Measurements from ENCODE around the gene UVRAG.
"Not testable (repeated sequence)": the region's sequence is repeated elsewhere in the genome, so short reads cannot be mapped to it uniquely, and the experiment has no call there.

UVRAG gene

GRCh38 chr11:76074148-76075095 is 259.4 kb downstream of the UVRAG start:
- Histone ChIP-seq H3K27ac (no peak overlapping the region), H3K9ac (no peak overlapping the region)

GRCh38 chr11:76075716-76076115 is 260.7 kb downstream of the UVRAG start:
- H3K27me3 ChIP-seq (ENCODE audit: insufficient read depth, low read depth), result no peaks in the 10 kb centered on the region
- no peak overlapping the region for H2AFZ ChIP-seq (ENCODE audit: low read depth)
- no peaks in the 10 kb centered on the region for H3K36me3 ChIP-seq (ENCODE audit: insufficient read depth)
- H3K4me3 ChIP-seq (IDR thresholded peaks at IDR 0.05; ENCODE audit: insufficient read depth, low read depth, low read length), result no peak overlapping the region
- H3K27ac ChIP-seq, result no peak overlapping the region
- no peaks in the 10 kb centered on the region for H3K4me1 ChIP-seq (ENCODE audit: low read depth, poor library complexity, severe bottlenecking)
- no peak overlapping the region for H3K4me2 ChIP-seq
- no peaks in the 10 kb centered on the region for H4K20me1 ChIP-seq (ENCODE audit: insufficient read depth)
- H3K9ac ChIP-seq, result no peak overlapping the region
- no peak for TF ChIP-seq CTCF (conservative IDR thresholded peaks at IDR 0.05; ENCODE audit: low read depth, low read length)
- no peaks in the 10 kb centered on the region for H3K79me2 ChIP-seq (ENCODE audit: insufficient read depth, low read depth)

More at GRCh38 chr11:76074148-76075095, 259.4 kb downstream of the UVRAG start:
- Histone ChIP-seq H3K4me2 (no peak overlapping the region), H2AFZ (ENCODE audit: low read depth) (no peak overlapping the region), H4K20me1 (ENCODE audit: insufficient read depth) (no peaks in the 10 kb centered on the region), H3K27me3 (ENCODE audit: insufficient read depth, low read depth) (no peaks in the 10 kb centered on the region), H3K36me3 (ENCODE audit: insufficient read depth) (no peaks in the 10 kb centered on the region), H3K4me3 (IDR thresholded peaks at IDR 0.05; ENCODE audit: insufficient read depth, low read depth, low read length) (no peak overlapping the region), H3K4me1 (ENCODE audit: low read depth, poor library complexity, severe bottlenecking) (no peaks in the 10 kb centered on the region), H3K79me2 (ENCODE audit: insufficient read depth, low read depth) (no peaks in the 10 kb centered on the region)
- TF ChIP-seq CTCF (conservative IDR thresholded peaks at IDR 0.05; ENCODE audit: low read depth, low read length), result no peak

- not testable (repeated sequence) for H3K4me3 ChIP-seq (IDR thresholded peaks at IDR 0.05; ENCODE audit: insufficient read depth, low read depth, low read length); H3K9ac ChIP-seq; H3K4me2 ChIP-seq; H3K4me1 ChIP-seq (ENCODE audit: low read depth, poor library complexity, severe bottlenecking); H3K79me2 ChIP-seq (ENCODE audit: insufficient read depth, low read depth); H3K27me3 ChIP-seq (ENCODE audit: insufficient read depth, low read depth); H3K27ac ChIP-seq; H3K36me3 ChIP-seq (ENCODE audit: insufficient read depth); H4K20me1 ChIP-seq (ENCODE audit: insufficient read depth); H2AFZ ChIP-seq (ENCODE audit: low read depth)
Observed at GRCh38 chr11:76076253-76076652, 261.2 kb downstream of the UVRAG start.

GRCh38 chr11:76076749-76077148 is 261.7 kb downstream of the UVRAG start:
- Histone ChIP-seq H3K4me3 (IDR thresholded peaks at IDR 0.05; ENCODE audit: insufficient read depth, low read depth, low read length) (no peak overlapping the region), H3K4me2 (no peak overlapping the region), H4K20me1 (ENCODE audit: insufficient read depth) (no peaks in the 10 kb centered on the region), H3K9ac (no peak overlapping the region), H3K36me3 (ENCODE audit: insufficient read depth) (no peaks in the 10 kb centered on the region), H3K4me1 (ENCODE audit: low read depth, poor library complexity, severe bottlenecking) (no peaks in the 10 kb centered on the region), H3K27me3 (ENCODE audit: insufficient read depth, low read depth) (no peaks in the 10 kb centered on the region), H3K27ac (no peak overlapping the region), H2AFZ (ENCODE audit: low read depth) (no peak overlapping the region), H3K79me2 (ENCODE audit: insufficient read depth, low read depth) (no peaks in the 10 kb centered on the region)
- TF ChIP-seq CTCF (conservative IDR thresholded peaks at IDR 0.05; ENCODE audit: low read depth, low read length), result no peak

GRCh38 chr11:76077575-76078150 is 262.7 kb downstream of the UVRAG start:
- Histone ChIP-seq H4K20me1 (ENCODE audit: insufficient read depth) (no peaks in the 10 kb centered on the region), H3K36me3 (ENCODE audit: insufficient read depth) (no peaks in the 10 kb centered on the region), H2AFZ (ENCODE audit: low read depth) (no peak overlapping the region), H3K4me2 (no peak overlapping the region), H3K27ac (no peak overlapping the region), H3K4me1 (ENCODE audit: low read depth, poor library complexity, severe bottlenecking) (no peaks in the 10 kb centered on the region), H3K4me3 (IDR thresholded peaks at IDR 0.05; ENCODE audit: insufficient read depth, low read depth, low read length) (no peak overlapping the region), H3K79me2 (ENCODE audit: insufficient read depth, low read depth) (no peaks in the 10 kb centered on the region), H3K27me3 (ENCODE audit: insufficient read depth, low read depth) (no peaks in the 10 kb centered on the region), H3K9ac (no peak overlapping the region)
- TF ChIP-seq CTCF (conservative IDR thresholded peaks at IDR 0.05; ENCODE audit: low read depth, low read length), result no peak

- not testable (repeated sequence) for H3K4me1 ChIP-seq (ENCODE audit: low read depth, poor library complexity, severe bottlenecking); H3K27ac ChIP-seq; H3K4me3 ChIP-seq (IDR thresholded peaks at IDR 0.05; ENCODE audit: insufficient read depth, low read depth, low read length); H3K4me2 ChIP-seq; H3K27me3 ChIP-seq (ENCODE audit: insufficient read depth, low read depth); H3K36me3 ChIP-seq (ENCODE audit: insufficient read depth); H3K79me2 ChIP-seq (ENCODE audit: insufficient read depth, low read depth); H2AFZ ChIP-seq (ENCODE audit: low read depth); H3K9ac ChIP-seq; H4K20me1 ChIP-seq (ENCODE audit: insufficient read depth)
Observed at GRCh38 chr11:76081084-76081483, 266.1 kb downstream of the UVRAG start.
